LoVo (cell line): ENCODE measurements around the gene HARS2.
"Not testable (repeated sequence)": the region's sequence is repeated elsewhere in the genome, so short reads cannot be mapped to it uniquely, and the experiment has no call there.

ENCODE experiments used
- DNase-seq: peaks from one replicate; pipeline ENCODE4 v3.0.0-alpha.2; 2016; ENCODE audit warnings: low spot score

Gene HARS2

GRCh38 chr5:140690941-140691924, at the start of gene HARS2, which contains the start of gene HARS1:
HARS2 (plus strand) TSS chr5:140691455; CDS start chr5:140691649, 194 bp downstream.
HARS1 (minus strand) TSS chr5:140691370; CDS start chr5:140691304, 66 bp downstream.
- peak; percentile 98 for DNase-seq

GRCh38 chr5:140641716-140642115, 49.5 kb upstream of the HARS2 start:
- no peak for DNase-seq

GRCh38 chr5:140642718-140643117, 48.5 kb upstream of the HARS2 start:
- no peak for DNase-seq

- no peak for DNase-seq
Observed at GRCh38 chr5:140647042-140647419, 44.2 kb upstream of the HARS2 start.

- DNase-seq, result no peak
Observed at GRCh38 chr5:140658870-140659269, 32.4 kb upstream of the HARS2 start.

GRCh38 chr5:140660371-140660770, 30.9 kb upstream of the HARS2 start:
- DNase-seq, result not testable (repeated sequence)

- DNase-seq, result no peak
Observed at GRCh38 chr5:140664030-140664358, 27.3 kb upstream of the HARS2 start.

GRCh38 chr5:140664359-140665119, 26.7 kb upstream of the HARS2 start, which contains the start of gene WDR55:
WDR55 (plus strand) TSS chr5:140664904; CDS start chr5:140664913, 9 bp downstream.
- peak; percentile 98 for DNase-seq

- DNase-seq, result not testable (repeated sequence)
Observed at GRCh38 chr5:140671035-140671434, 20.2 kb upstream of the HARS2 start.

GRCh38 chr5:140671472-140672125, 19.7 kb upstream of the HARS2 start:
- no peak for DNase-seq

- no peak for DNase-seq
Observed at GRCh38 chr5:140672455-140673186, 18.6 kb upstream of the HARS2 start.

GRCh38 chr5:140673187-140673976, 17.9 kb upstream of the HARS2 start, which contains the start of gene DND1:
DND1 (minus strand) TSS chr5:140673576; CDS start chr5:140673542, 34 bp downstream.
- DNase-seq, result no peak

GRCh38 chr5:140674211-140674610, 17.0 kb upstream of the HARS2 start:
- DNase-seq, result no peak

- DNase-seq, result no peak
Observed at GRCh38 chr5:140674629-140675028, 16.6 kb upstream of the HARS2 start.

- DNase-seq, result no peak
Observed at GRCh38 chr5:140677947-140678346, 13.3 kb upstream of the HARS2 start.

- no peak for DNase-seq
Observed at GRCh38 chr5:140678993-140679392, 12.3 kb upstream of the HARS2 start.

- DNase-seq, result no peak
Observed at GRCh38 chr5:140690376-140690932, 801 bp upstream of the HARS2 start.

- DNase-seq, result no peak
Observed at GRCh38 chr5:140694276-140694675, 3.0 kb downstream of the HARS2 start.

- DNase-seq, result no peak
Observed at GRCh38 chr5:140696891-140697492, 5.7 kb downstream of the HARS2 start.
